ENCODE data around the gene CASP6.

- TF ChIP-seq, protein P1, sequence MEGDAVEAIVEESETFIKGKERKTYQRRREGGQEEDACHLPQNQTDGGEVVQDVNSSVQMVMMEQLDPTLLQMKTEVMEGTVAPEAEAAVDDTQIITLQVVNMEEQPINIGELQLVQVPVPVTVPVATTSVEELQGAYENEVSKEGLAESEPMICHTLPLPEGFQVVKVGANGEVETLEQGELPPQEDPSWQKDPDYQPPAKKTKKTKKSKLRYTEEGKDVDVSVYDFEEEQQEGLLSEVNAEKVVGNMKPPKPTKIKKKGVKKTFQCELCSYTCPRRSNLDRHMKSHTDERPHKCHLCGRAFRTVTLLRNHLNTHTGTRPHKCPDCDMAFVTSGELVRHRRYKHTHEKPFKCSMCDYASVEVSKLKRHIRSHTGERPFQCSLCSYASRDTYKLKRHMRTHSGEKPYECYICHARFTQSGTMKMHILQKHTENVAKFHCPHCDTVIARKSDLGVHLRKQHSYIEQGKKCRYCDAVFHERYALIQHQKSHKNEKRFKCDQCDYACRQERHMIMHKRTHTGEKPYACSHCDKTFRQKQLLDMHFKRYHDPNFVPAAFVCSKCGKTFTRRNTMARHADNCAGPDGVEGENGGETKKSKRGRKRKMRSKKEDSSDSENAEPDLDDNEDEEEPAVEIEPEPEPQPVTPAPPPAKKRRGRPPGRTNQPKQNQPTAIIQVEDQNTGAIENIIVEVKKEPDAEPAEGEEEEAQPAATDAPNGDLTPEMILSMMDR (conservative IDR thresholded peaks at IDR 0.05), result no peak
- no peak for TF ChIP-seq ZFX (IDR thresholded peaks at IDR 0.05)
Observed at GRCh38 chr4:109671350-109671749, 31.9 kb downstream of the CASP6 start.

Data from C4-2B (cell line).